Neural progenitor cell (in vitro differentiated cells): Measurements from ENCODE around the gene ARHGEF6.

Experiments
- CTCF ChIP-seq: fragments of 200-600 bp; sonication (generic); IDR thresholded peaks from 2 replicates; pipeline ENCODE4 v1.5.1; 2017; ENCODE audit warnings: antibody characterized with exemption, mild to moderate bottlenecking
- EZH2 ChIP-seq: fragments of 200-600 bp; sonication (generic); IDR thresholded peaks from 2 replicates; pipeline ENCODE4 v1.6.1; 2017; ENCODE audit warnings: antibody characterized with exemption, mild to moderate bottlenecking, moderate library complexity
- EZH2phosphoT487 ChIP-seq: fragments of 200-600 bp; sonication (generic); IDR thresholded peaks from 2 replicates; pipeline ENCODE4 v1.6.1; 2017; ENCODE audit warnings: antibody characterized with exemption

- no peak for TF ChIP-seq CTCF
- no peak for TF ChIP-seq EZH2
- TF ChIP-seq EZH2phosphoT487: no peak
These were observed 45.0 kb upstream of the ARHGEF6 start for GRCh38 chrX:136825771-136826170.
